Measurements from ENCODE around the gene MYH13. TPM values are rescaled to one million over a fixed set of nuclear protein-coding genes. Genes with fewer than 3 reads are reported as not detected.

MYH13 gene
- total and polyA plus RNA-seq, 9 of the 15 experiments (the other 6 are each of a cell fraction or from before 2014, with no cell fraction given), result 0.01 TPM; not detected in 8

- 0% methylated on average over 4 of the region's 4 CpGs for WGBS (ENCODE audit: insufficient coverage, low coverage, missing lambda C conversion rate)
- Histone ChIP-seq H3K4me3 (no peak overlapping the region), H3K36me3 (ENCODE audit: control insufficient read depth, insufficient read depth, low read length) (no peaks in the 10 kb centered on the region), H3K27me3 (ENCODE audit: control insufficient read depth in 2 of 2, insufficient read depth in 2 of 2, low read length in 2 of 2) (no peaks in the 10 kb centered on the region), H3K9me1 (ENCODE audit: control insufficient read depth, insufficient read depth, low read length) (no peaks in the 10 kb centered on the region), H4K20me1 (replicated peaks; ENCODE audit: control insufficient read depth, insufficient read depth, low read length) (no peaks in the 10 kb centered on the region), H3K79me2 (ENCODE audit: control insufficient read depth, insufficient read depth, low read length) (no peaks in the 10 kb centered on the region), H2AFZ (ENCODE audit: low read depth, low read length) (no peak overlapping the region), H3K4me1 (replicated peaks in 1 of 2; ENCODE audit: control insufficient read depth in 2 of 2, insufficient read depth in 2 of 2, low read length in 2 of 2) (no peaks in the 10 kb centered on the region), H3K27ac (ENCODE audit: extremely low read depth, low read depth, low read length) (no peak overlapping the region), H3K9ac (ENCODE audit: insufficient read depth in 1 of 2, low read depth in 2 of 2, low read length in 2 of 2) (no peak overlapping the region), H3K4me2 (ENCODE audit: insufficient read depth, low read length) (no peak overlapping the region), H3K9me3 (replicated peaks; ENCODE audit: control insufficient read depth, insufficient read depth, low read depth, low read length) (no peaks in the 10 kb centered on the region)
- DNase-seq (ENCODE audit: extremely low read depth in 1 of 4, low spot score in 3 of 4) (no peak), FAIRE-seq (no peak), ATAC-seq (no peak)
- no peak for TF ChIP-seq ZNF717 (CRISPR knock-in tag; IDR thresholded peaks at IDR 0.05)
- no peak for TF ChIP-seq RUNX1 (IDR thresholded peaks at IDR 0.05; ENCODE audit: low read depth)
- no TSS peak for BruUV-seq (replicated peaks)
- ChIA-PET POLR2A (no interaction called here), CTCF (ENCODE audit: low intra/inter-chr PET ratio) (no interaction called here)
- intact Hi-C loops (cut with micrococcal nuclease) (no loop called here), in situ Hi-C loops (cut with MboI) (no loop called here)
Observed at GRCh38 chr17:10268005-10268404, 104.8 kb downstream of the MYH13 start.

- H3K4me3 ChIP-seq, result no peak overlapping the region
- ChIA-PET POLR2A (no interaction called here), CTCF (ENCODE audit: low intra/inter-chr PET ratio) (no interaction called here)
- FAIRE-seq, result no peak
- ATAC-seq, result no peak
- no peaks in the 10 kb centered on the region for H3K4me1 ChIP-seq (replicated peaks in 1 of 2; ENCODE audit: control insufficient read depth in 2 of 2, insufficient read depth in 2 of 2, low read length in 2 of 2)
- no peak overlapping the region for H3K27ac ChIP-seq (ENCODE audit: extremely low read depth, low read depth, low read length)
- 0% methylated on average over 3 of the region's 3 CpGs for WGBS (ENCODE audit: insufficient coverage, low coverage, missing lambda C conversion rate)
- in situ Hi-C loops (cut with MboI) (no loop called here), intact Hi-C loops (cut with micrococcal nuclease) (no loop called here)
- no peaks in the 10 kb centered on the region for H3K27me3 ChIP-seq (ENCODE audit: control insufficient read depth in 2 of 2, insufficient read depth in 2 of 2, low read length in 2 of 2)
- H3K9me3 ChIP-seq (replicated peaks; ENCODE audit: control insufficient read depth, insufficient read depth, low read depth, low read length), result no peaks in the 10 kb centered on the region
- H3K9ac ChIP-seq (ENCODE audit: insufficient read depth in 1 of 2, low read depth in 2 of 2, low read length in 2 of 2), result no peak overlapping the region
- DNase-seq (ENCODE audit: extremely low read depth in 1 of 4, low spot score in 3 of 4), result no peak
- BruUV-seq (replicated peaks), result no TSS peak
- no peaks in the 10 kb centered on the region for H3K9me1 ChIP-seq (ENCODE audit: control insufficient read depth, insufficient read depth, low read length)
- no peak overlapping the region for H2AFZ ChIP-seq (ENCODE audit: low read depth, low read length)
- H3K36me3 ChIP-seq (ENCODE audit: control insufficient read depth, insufficient read depth, low read length), result no peaks in the 10 kb centered on the region
- no peak overlapping the region for H3K4me2 ChIP-seq (ENCODE audit: insufficient read depth, low read length)
- H3K79me2 ChIP-seq (ENCODE audit: control insufficient read depth, insufficient read depth, low read length), result no peaks in the 10 kb centered on the region
- H4K20me1 ChIP-seq (replicated peaks; ENCODE audit: control insufficient read depth, insufficient read depth, low read length), result no peaks in the 10 kb centered on the region
- no peak for TF ChIP-seq TCFL5 (CRISPR knock-in tag; conservative IDR thresholded peaks at IDR 0.05)
- TF ChIP-seq CBX2 (IDR thresholded peaks at IDR 0.05; ENCODE audit: insufficient read depth, low read length, poor library complexity, severe bottlenecking), result no peak
- TF ChIP-seq SIN3B (IDR thresholded peaks at IDR 0.05; ENCODE audit: low read depth), result no peak
- TF ChIP-seq GTF2B (IDR thresholded peaks at IDR 0.05; ENCODE audit: extremely low read depth, insufficient read length), result no peak
- no peak for TF ChIP-seq JUNB (CRISPR knock-in tag; conservative IDR thresholded peaks at IDR 0.05)
- TF ChIP-seq NR0B1 (IDR thresholded peaks at IDR 0.05; ENCODE audit: partially characterized antibody), result no peak
Observed at GRCh38 chr17:10266296-10266876, 106.4 kb downstream of the MYH13 start.
